COR-L47 (cell line): ENCODE results near the gene MVB12A.

Experiments used
- DNase-seq: peaks from one replicate; lab custom pipeline; 2025; lab: John Stamatoyannopoulos, UW

The MVB12A gene

DNA sequence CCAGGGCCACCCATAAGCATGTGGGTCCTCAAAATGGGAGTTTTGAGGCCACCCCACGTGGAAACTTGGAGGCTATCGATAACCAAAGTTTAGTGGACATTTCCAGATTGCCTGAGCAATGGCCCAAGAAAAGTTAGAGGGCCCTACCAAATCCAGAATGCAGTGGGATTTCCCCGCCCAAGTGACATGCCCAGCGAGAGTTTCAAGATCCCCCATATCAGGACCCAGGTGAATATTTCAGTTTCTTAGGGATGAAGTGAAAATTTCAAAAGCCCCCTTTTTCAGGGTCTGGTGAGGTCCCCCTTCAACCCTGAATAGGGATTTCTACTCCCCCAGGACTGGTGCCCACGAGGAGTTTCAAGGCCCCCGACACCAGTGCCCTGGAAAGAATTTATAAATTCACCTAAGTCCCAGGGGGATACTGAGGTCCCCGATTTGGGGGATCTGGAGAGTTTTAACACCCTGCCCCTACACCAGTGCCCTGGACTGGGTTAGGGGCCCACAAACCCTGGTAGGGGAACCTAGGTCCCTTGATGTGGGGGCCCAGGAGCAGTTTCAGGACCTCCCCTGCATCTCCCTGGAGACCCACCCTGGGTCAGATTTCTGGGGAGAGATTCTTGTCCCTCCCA is 15.1 kb upstream of the MVB12A start:
- DNase-seq, result no peak

DNA sequence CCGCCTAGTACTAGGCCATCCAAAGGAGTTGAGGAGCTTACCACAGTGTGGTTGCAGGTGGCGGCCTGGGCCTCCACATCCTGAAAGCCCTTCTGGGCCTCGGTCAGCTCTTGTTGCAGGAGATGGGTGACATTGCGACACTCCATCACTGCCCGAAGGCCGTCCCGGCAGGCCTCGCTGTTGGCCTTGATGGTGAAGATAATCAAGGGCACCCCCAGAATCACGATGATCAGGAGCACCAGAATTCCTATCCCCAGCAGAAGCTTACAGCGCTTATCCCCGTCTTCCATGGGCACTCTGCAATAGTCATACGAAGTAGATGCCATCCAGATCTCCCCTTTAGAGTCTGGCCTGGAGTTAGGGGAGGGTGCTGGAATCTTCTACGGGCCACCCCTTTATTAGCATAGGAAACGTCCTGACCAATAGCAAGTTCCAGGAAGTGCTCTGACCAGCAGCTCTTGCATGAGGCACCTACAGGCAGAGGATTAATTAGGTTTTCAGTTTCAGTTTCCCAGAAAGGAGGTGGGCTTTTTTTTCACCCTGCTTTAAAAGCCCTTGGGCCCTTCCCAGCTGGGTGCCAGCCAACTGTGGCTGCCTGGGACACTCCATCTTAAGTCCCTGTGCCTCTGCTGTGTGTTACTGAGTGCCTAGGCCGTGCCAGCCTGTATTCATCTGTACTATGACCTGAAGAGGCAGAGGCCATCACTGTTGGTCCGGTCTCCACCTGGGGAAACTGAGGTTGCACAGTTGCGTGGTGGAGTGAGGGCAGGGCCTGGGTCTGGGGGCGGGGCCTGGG is 14.4 kb upstream of the MVB12A start, which contains the start of gene BST2:
TSS of gene BST2 (minus strand) at position 381 of the 796 bp plus-strand sequence. CDS start at position 326, 55 bp downstream.
- no peak for DNase-seq

DNA sequence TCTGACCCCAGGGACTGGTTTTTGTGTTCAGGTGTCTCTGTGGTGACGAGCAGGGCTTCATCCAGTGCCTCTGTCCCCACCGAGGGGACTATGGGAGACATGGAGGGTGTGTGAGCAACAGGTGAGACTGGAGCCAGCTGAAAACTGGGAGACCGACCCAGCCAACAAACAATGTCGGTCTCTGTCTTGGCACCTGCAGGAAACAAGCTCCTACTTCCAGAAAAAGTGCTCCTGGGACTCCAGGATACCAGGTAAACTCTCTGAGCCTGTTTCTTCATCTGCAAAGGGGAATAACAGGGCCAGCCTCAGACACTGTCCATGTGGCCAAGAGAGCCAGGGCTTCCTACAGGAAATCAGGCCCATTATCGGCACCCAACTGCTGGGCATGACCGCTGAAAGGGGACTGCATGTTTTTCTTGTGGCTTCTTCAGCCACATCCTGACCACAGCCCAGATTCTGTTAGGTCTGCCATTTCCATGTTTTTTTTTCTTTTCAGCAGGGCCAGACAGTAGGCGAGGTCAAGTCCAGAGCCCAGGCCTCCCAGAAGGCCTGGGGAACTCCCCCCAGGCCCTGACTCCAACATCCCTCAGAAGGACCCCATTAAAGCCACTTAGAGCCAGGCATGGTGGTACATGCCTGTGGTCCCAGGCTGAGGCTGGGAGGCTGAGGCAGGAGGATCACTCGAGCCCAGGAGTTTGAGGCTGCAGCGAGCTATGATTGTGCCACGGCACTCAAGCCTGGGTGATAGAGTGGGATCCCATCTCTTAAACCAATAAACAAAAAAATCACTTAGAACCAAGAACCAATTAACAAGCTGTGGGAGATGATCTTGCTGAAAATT is 13.6 kb upstream of the MVB12A start:
- no peak for DNase-seq

DNA sequence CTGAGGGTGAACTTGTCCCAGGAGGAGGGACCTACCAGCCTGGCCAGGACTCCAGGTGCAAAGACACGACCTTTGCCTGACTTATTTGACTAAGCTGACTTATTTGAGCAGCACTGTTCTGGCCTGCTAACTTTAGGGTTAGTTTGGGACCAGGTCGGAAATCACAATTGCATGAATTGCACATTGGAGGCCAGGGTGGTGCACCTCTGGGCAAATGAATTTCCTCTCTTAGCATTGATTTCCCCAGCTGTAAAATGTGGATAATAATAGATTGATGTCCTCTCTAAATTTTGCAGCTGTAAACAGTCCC is 13.0 kb upstream of the MVB12A start:
- no peak for DNase-seq

DNA sequence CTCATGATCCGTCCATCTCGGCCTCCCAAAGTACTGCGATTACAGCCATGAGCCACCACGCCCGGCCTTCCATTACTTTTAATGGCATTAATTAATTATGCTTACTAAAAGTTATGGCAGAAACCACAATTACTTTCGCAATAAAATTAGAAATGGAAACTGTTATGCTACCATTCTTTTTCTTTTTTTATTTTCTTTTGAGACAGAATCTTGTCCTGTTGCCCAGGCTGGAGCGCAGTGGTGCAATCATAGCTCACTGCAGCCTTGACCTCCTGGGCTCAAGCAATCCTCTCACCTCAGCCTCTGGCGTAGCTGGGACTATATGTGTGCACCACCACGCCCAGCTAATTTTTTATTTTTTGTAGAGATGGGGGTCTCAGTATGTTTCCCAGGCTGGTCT is 9.9 kb upstream of the MVB12A start:
- DNase-seq, result no peak

DNA sequence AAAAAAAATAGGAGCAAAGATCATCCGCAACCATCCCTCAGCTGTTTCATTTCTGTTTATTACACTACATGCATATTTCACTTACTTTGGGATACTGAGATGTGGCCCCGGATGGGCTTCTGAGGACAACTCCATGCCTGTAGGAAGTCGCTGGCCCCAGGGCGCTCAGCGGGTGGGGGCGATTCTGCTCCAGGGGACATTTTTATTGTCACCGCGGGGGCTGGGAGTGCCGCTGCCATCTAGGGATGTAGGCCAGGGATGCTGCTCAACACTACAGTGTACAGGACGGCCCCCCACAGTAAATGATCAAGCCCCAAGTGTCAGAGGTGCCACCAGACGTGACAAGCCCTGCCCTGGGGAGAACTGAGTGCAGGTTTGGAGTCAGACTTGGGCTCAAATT is 8.0 kb upstream of the MVB12A start:
- DNase-seq, result no peak

DNA sequence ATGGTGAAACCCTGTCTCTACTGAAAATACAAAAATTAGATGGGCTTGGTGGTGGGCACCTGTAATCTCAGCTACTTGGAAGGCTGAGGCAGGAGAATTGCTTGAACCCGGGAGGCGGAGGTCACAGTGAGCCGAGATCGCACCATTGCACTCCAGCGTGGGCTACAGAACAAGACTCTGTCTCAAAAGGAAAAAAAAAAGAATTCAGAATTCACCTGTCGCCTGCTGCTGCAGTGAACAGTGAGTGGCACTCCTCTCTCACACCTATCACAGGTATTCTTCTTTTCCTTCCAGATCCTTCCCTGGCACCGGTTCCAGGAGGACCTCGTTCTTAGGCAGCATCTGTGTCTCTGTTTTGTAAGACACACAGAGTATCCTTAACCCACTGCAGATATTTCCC is 5.8 kb upstream of the MVB12A start:
- no peak for DNase-seq

DNA sequence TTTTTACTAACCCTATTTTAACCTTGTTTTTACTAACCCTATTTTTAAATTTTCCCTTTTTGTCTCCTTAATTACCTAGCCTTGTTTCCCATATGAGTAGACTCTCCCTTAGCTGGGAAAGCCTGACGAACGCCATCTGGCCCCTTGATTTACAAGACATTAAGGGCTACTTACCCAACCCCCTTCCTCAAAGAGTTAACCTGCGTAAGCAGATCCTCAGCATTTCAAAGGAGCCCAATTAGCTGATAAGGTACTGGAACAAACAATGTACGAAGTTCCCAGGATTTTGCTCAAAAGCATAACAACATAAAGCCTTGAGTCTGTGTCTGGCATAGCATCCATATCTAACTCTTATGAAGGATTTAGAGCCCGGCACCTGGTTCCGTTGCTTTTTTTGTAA is 4.7 kb upstream of the MVB12A start:
- no peak for DNase-seq

DNA sequence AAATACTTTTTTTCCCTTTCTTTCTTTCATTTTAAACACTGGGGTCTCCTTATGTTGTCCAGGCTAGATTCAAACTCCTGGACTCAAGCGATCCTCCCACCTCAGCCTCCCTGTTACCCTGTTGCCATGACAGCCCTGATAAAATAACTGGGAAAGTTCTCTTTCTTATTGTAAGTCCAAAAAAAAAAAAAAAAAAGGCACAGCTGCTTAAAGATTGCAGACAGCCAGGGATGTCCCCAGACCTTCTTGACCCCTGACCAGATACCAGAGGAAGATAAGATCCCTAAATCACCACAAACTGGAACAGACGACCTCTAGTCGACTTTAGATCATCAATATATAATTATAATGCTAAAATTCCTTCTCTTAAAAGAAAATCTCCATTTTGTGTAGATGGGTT is 1.1 kb upstream of the MVB12A start:
- no peak for DNase-seq

DNA sequence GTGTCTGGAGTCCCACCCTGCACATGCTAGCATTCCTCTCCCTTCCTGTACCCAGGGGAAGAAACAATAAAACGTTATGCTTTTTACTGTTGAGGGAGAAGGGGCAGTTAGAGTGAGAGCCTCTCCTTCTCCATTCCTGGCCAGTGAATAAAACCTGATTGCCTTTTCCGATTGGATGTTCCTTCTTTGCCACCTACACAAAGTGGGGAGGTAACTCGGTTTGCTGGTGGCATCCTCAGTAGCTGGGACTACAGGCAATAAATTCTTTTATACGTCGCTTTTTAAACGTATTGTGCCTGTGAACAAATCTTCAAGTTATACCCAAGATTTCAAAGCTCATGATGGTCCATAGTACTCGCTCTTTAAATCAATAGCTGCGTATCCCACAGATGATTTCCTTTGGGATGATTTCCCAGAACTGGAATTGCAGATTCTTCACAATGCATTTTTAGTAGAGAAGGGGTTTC is 660 bp upstream of the MVB12A start:
- DNase-seq, result no peak

DNA sequence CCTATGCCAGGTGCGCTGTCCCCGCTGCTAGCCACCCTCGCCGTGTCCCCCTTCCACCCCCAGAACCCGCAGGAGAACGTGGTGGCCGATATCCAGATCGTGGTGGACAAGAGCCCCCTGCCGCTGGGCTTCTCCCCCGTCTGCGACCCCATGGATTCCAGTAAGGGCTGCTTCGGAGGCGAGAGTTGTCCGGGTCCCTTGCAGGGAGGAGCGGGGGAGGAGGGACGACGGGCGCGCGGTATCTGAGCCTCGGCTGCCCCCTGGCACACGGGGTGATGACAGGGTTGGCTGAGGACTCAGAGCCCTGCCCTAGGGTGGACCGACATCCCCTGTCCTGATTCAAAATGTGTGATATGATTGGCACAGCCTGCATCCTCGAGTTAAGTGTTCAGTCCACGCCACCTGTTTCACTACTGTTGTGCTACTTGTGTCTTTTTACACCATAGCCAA is 653 bp downstream of the MVB12A start:
- no peak for DNase-seq

DNA sequence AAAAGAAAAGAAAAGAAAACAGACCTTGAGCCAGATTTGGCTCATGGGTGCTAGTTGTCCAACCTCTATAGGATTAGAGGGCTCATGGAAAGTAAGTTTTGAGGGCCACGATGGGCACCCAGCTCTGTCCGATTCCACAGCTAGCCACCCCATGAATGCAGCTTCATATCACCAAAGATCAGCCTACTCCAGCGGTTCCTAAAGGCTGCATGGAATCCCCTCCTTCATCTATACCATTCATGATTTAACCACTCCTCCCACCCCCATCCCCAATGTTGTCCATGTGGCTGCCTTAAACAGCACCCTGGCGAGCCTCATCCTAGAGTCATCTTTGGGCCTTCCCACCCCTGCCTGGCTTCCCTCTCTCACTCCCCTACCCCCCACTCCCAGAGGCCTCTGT is 2.1 kb downstream of the MVB12A start:
- no peak for DNase-seq

DNA sequence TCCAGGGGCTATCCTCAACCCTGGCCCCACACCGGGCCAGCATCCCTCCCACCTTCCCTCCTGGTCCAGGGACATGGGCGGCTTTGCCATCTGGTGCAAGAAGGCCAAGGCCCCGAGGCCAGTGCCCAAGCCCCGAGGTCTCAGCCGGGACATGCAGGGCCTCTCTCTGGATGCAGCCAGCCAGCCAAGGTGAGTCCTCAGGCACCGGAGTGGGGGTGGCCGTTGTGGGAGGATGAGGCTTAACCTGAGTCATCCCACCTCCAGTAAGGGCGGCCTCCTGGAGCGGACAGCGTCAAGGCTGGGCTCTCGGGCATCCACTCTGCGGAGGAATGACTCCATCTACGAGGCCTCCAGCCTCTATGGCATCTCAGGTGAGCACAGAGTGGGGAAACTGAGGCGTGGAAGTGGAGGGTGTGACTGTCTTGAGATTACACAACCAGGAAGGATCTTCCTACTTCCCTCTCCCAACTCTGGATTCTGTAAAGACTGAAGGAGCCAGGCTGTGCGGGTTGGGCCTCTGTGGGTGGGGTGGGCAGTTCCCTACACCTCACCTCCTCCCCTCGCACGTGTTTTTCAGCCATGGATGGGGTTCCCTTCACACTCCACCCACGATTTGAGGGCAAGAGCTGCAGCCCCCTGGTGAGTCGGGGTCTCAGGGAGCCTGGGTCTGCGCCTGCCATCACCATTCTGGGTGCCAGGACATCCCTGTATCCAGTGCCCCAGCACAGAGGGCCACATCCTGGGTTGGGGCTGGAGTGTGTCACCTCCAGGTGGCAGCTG is 3.8 kb downstream of the MVB12A start:
- no peak for DNase-seq

DNA sequence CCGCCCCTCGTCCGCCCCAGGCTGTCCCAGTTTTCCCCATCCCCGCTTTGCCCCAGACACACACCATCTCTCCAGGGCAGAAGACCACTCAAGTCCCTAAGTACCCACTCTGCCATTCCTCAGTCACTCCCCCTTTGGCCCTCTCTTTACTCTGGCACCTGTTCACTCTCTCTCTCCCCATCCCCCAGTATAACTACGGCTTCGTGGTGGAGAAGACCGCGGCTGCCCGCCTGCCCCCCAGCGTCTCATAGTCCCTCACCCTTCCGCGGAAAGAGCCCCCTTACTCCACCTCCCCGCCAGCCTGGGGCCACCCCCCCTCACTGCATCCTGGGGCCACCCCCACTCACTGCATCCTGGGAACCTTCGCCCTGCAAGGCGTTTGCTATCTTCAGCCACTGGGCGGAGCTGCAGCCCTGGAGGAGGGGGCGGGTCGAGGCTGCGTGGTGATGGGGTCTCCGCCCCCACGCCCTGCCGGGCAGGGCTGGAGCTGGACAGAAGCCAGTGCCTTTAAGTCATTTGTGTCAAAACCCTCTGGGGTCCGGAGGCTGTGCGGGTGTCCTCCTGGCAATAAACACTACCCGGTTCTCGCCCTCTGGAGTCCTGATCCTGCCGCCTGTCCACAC is 5.0 kb downstream of the MVB12A start:
- DNase-seq, result peak; percentile 71

DNA sequence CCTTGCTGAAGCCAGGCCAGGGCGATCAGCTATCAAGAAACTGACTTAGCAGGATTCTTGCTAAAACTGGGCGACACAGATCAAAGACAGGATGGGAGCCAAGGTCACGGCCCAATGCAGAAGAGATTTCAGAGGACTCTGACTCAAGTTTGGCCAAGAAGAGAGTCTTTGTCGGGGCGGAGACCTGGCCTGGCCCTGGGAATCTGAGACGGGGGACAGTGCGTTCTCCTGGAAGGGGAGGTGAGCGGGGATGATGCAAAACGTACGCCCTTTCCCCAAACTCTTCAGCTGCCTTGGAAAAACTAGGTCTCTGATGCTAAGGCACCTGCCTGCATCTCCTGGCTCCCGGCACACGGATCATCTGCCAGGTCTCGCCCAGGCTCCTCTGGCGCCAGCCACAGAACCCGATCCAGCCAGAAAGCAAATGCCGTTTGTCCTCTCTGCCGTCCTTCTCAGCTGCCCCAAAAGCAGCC is 9.8 kb downstream of the MVB12A start:
- no peak for DNase-seq

DNA sequence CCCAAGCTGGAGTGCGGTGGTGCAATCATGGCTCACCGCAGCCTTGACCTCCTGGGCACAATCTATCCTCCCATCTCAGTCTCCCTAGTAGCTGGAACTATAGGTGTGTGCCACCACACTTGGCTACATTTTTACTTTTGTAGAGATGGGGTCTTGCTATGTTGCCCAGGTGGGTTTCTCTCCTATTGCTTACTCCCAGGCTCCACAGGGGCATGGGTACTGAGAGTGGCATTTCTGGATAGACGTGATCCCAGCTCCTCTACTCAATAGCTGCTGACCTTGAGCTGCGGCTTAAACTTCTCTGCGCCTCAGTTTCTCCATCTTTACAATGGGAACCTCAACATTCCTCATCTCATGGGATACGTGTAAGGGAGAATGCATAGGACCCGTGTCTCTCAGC is 11.6 kb downstream of the MVB12A start:
- DNase-seq, result no peak

DNA sequence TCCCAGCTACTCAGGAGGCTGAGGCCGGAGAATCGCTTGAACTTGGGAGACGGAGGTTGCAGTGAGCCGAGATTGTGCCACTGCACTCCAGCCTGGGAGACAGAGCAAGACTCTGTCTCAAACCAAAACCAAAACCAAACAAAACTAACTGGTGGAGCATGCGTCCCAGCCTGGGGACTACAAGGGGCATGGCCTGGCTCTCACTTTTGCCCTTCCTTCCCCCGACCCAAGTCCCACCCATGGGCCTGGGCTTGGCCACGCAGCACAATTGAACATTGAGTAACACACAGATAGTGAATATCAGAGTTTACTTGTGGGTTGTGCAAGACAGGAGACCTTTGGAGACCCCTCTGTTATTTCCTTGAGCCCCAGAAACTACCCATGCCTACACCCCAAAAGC is 15.4 kb downstream of the MVB12A start:
- DNase-seq, result no peak

DNA sequence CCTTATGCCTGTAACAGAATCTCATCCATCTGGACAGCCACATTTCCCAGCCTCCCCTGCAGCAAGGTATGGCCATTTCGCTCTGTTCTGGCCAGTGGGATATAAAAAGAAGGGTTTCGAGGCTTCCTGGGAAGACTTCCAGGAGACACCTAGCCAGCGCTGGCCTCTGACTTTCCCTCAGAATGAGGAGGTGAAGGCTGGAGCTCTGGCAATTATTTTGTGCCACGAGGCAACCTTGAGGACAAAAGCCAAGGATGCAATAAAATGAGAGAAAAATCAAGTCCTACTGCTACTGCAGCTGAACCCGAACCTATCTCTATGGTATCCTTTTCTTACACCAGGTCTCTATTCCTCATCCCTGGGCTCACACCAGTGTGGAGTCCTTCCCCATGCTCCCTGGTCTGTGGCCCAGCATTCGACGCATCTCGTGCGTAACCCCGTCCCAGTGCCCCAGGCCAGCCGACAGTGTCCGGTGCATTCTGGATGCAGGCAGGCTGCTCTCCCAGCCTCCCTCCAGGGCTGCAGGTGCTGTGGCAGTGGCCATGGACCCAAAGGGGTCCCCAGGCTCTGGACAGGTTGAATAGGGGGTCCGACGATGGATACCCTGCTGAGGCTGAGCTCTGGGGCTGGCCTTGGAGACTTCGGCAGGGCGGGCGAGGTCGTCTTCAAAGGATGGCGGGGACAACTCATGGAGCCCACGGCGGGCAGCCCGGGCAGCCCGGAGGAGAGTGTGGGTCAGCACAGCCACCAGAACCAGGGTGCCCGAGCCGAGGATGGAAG is 16.4 kb downstream of the MVB12A start:
- no peak for DNase-seq

DNA sequence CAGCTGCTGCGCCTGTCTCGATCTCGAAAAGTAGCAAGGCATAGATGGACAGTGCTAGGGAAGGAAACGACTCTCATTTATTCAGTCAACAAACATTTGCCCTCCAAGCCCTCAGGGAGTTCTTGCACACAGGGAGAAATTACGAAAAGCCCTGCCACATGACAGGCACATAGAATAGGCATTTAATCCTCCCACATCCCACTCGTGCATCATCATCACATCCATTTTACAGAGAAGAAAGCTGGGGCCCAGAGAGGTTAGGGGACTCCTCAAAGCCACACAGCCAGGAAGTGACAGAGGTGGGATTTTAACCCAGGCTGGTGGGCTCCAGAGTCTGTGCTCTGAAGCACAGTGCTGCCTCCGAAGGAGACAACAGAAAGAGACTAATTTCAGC is 17.0 kb downstream of the MVB12A start:
- DNase-seq, result no peak

DNA sequence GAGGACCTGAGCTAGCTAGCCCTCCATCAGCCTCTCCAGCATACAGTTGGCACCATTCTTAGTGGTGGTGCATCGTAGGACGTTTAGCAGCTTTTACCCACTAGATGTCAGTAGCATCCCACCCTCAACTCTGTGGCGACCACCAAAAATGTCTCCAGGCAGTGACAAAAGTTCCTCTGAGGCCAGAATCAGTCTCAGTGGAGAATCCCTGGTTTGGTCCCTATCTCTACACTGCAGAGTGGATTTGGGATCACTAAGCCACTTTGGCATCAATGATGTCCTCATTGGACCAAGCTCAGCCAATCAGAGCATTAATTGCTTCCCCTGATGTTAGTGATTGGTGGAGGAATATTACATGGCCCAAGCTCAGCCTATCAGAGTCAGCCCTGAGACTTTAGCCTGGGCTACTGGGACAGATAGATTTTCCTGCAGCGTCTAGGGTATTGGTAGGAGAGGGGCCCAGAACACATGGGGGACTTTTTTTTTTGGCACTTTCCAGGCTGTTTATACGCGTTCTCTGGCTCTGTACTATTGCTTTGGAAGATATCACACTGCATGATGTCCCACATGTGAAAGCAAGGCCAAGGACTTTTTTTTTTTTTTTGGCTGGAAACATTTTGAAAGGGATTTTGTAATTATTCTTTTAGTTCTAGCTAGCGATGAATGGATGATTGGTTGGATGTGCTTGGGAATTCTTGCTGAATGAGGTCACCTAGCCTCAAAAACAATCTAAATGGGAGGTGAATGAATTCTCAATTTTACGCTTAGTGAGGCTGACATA is 21.6 kb downstream of the MVB12A start:
- no peak for DNase-seq
